Endothelial cell of umbilical vein (primary cell): ENCODE results near the gene SEMA3G. TPM values are rescaled to one million over a fixed set of nuclear protein-coding genes. Genes with fewer than 3 reads are reported as not detected.

ENCODE experiments used
- BruUV-seq: library from RNA; stranded (reverse); fragments of 400-500 nt; replicated peaks from 2 replicates; lab custom pipeline; 2021; lab: Mats Ljungman, UMichigan
- CTCF ChIA-PET: fragments of 300-600, 350-600 bp; sonication (Branson Sonifier 250); formaldehyde crosslinking; loops from one replicate; lab custom pipeline; 2021; ENCODE audit warnings: antibody characterized with exemption, inconsistent platforms; lab: Charles Lee
- POLR2A ChIA-PET: fragments of 300-600, 350-600 bp; sonication (Branson Sonifier 250); formaldehyde crosslinking; loops from one replicate; lab custom pipeline; 2021; ENCODE audit warnings: antibody characterized with exemption, inconsistent platforms; lab: Charles Lee
- DNase-seq: peaks from one replicate; pipeline ENCODE4 v3.0.0-alpha.2; 2011; ENCODE audit warnings: low read depth, low spot score
- FAIRE-seq: peaks from 2 replicates; lab custom pipeline; 2011; peaks lifted over from hg19 to GRCh38; lab: Jason Lieb, UNC
- H2AFZ ChIP-seq: 2 replicates; pipeline ENCODE4 v1.6.0; 2012; ENCODE audit warnings: low read depth, low read length, control low read depth, inconsistent platforms
- H3K27ac ChIP-seq: 2 replicates; pipeline ENCODE4 v1.5.1; 2011; ENCODE audit warnings: low read depth, mild to moderate bottlenecking, control low read depth, low read length, moderate library complexity; ENCODE audit not compliant: insufficient read depth
- H3K27me3 ChIP-seq, 2 experiments: 2 replicates each; pipeline versions ENCODE4 v1.6.0 to v1.6.1; 2011; ENCODE audit warnings: low read length in 2 of 2, mixed read lengths in 1 of 2; ENCODE audit not compliant: control insufficient read depth in 2 of 2, insufficient read depth in 2 of 2
- H3K36me3 ChIP-seq, 2 experiments: 2 replicates in 1 of 2; 3 replicates in 1 of 2; pipeline ENCODE4 v1.5.1; 2011; ENCODE audit warnings: low read length in 2 of 2, mild to moderate bottlenecking in 1 of 2, moderate library complexity in 1 of 2; ENCODE audit not compliant: control insufficient read depth in 2 of 2, insufficient read depth in 2 of 2; ENCODE audit errors: extremely low read depth in 1 of 2
- H3K4me1 ChIP-seq: 3 replicates; pipeline ENCODE4 v1.5.1; 2011; ENCODE audit warnings: mild to moderate bottlenecking, low read length; ENCODE audit not compliant: control insufficient read depth, insufficient read depth; ENCODE audit errors: extremely low read depth
- H3K4me2 ChIP-seq: 2 replicates; pipeline ENCODE4 v1.6.1; 2011; ENCODE audit warnings: low read length, control low read depth, mixed read lengths; ENCODE audit not compliant: insufficient read depth
- H3K4me3 ChIP-seq, 3 experiments: fragments of 200-600 bp in 1 of 3; sonication (generic), shearing (Covaris generic) in 1 of 3; replicated peaks in 1 of 3; 2 replicates each; pipeline ENCODE4 v1.5.1; 2011 to 2016; ENCODE audit warnings: control low read depth in 3 of 3, low read length in 3 of 3, mild to moderate bottlenecking in 2 of 3, inconsistent platforms in 1 of 3, low read depth in 1 of 3, moderate library complexity in 1 of 3; ENCODE audit not compliant: insufficient read depth in 1 of 3
- H3K79me2 ChIP-seq: 2 replicates; pipeline ENCODE4 v1.6.0; 2012; ENCODE audit warnings: low read length, inconsistent platforms; ENCODE audit not compliant: control insufficient read depth, insufficient read depth
- H3K9ac ChIP-seq: replicated peaks from 2 replicates; pipeline ENCODE3; 2011; ENCODE audit warnings: low read length, control low read depth; ENCODE audit not compliant: insufficient read depth; ENCODE audit errors: extremely low read depth
- H3K9me1 ChIP-seq: replicated peaks from 3 replicates; pipeline ENCODE4 v1.6.0; 2011; ENCODE audit warnings: mild to moderate bottlenecking, low read length; ENCODE audit not compliant: control insufficient read depth, insufficient read depth; ENCODE audit errors: extremely low read depth
- H3K9me3 ChIP-seq: replicated peaks from 2 replicates; pipeline ENCODE4 v1.5.1; 2012; ENCODE audit warnings: low read length, inconsistent platforms; ENCODE audit not compliant: control insufficient read depth, insufficient read depth
- H4K20me1 ChIP-seq: replicated peaks from 2 replicates; pipeline ENCODE3; 2011; ENCODE audit warnings: mild to moderate bottlenecking, low read length; ENCODE audit not compliant: control insufficient read depth, insufficient read depth; ENCODE audit errors: extremely low read depth
- CTCF ChIP-seq, 2 donors: IDR thresholded peaks; 1 replicate in 1 of 2; 2 replicates in 1 of 2; pipeline ENCODE4 v1.5.1; 2011; ENCODE audit warnings: low read length in 2 of 2, mild to moderate bottlenecking in 2 of 2, moderate library complexity in 2 of 2, control low read depth in 1 of 2, inconsistent platforms in 1 of 2, low read depth in 1 of 2; ENCODE audit not compliant: insufficient read depth in 1 of 2; ENCODE audit errors: extremely low read depth in 1 of 2
- EZH2 ChIP-seq: IDR thresholded peaks from 2 replicates; pipeline ENCODE4 v1.6.1; 2012; ENCODE audit warnings: borderline replicate concordance, low read depth, mild to moderate bottlenecking, moderate library complexity, low read length, inconsistent platforms; ENCODE audit not compliant: severe bottlenecking
- FOS ChIP-seq: IDR thresholded peaks from 2 replicates; pipeline ENCODE4 v1.6.1; 2011; ENCODE audit warnings: mild to moderate bottlenecking, low read length, moderate library complexity, borderline replicate concordance; ENCODE audit not compliant: insufficient read depth
- GATA2 ChIP-seq: IDR thresholded peaks from 2 replicates; pipeline ENCODE4 v1.7.0; 2011; ENCODE audit warnings: low read depth, mild to moderate bottlenecking, moderate library complexity, mixed read lengths, low read length; ENCODE audit not compliant: insufficient read length, insufficient read depth
- JUN ChIP-seq: IDR thresholded peaks from 2 replicates; pipeline ENCODE4 v1.6.1; 2011; ENCODE audit warnings: borderline replicate concordance, low read depth; ENCODE audit not compliant: insufficient read length, insufficient read depth
- MAX ChIP-seq: IDR thresholded peaks from 2 replicates; pipeline ENCODE4 v1.6.1; 2011; ENCODE audit not compliant: insufficient read depth, insufficient read length
- MYC ChIP-seq: IDR thresholded peaks from one replicate; pipeline ENCODE4 v1.6.1; 2011; ENCODE audit warnings: mild to moderate bottlenecking, low read depth, low read length
- POLR2A ChIP-seq: IDR thresholded peaks from 2 replicates; pipeline ENCODE4 v1.6.1; 2012; ENCODE audit warnings: low read depth, mild to moderate bottlenecking, control low read depth, low read length
- POLR2AphosphoS5 ChIP-seq: IDR thresholded peaks from 2 replicates; pipeline ENCODE4 v1.6.1; 2012; ENCODE audit warnings: low read depth, mild to moderate bottlenecking, control low read depth, low read length, moderate library complexity; ENCODE audit not compliant: insufficient read depth
- dilution Hi-C: fragments of 300-500 bp; cut with MboI; formaldehyde crosslinking; loops from one replicate; pipeline ENCODE4 v1.15.0; 2019; ENCODE audit warnings: low sequenced_read_pairs; ENCODE audit not compliant: extremely low pct_ligation_motif_present
- intact Hi-C: fragments of 100-400 bp; cut with micrococcal nuclease; formaldehyde crosslinking; loops from one replicate; pipeline ENCODE4 v1.10.0; 2022
- polyA plus RNA-seq, 4 experiments: library from polyadenylated mRNA; depleted of rRNA in 3 of 4; stranded (reverse) in 3 of 4; unstranded in 1 of 4; fragments of >200 nt; gene quantifications; 2 replicates each; pipeline versions ENCODE4 v1.2.1 to v1.2.3, GENCODE V29; 2011 to 2012; ENCODE audit warnings: missing spikeins in 1 of 4
- total RNA-seq: library from RNA; stranded (reverse); gene quantifications from 2 replicates; pipeline ENCODE4 v1.2.3, GENCODE V29; 2021

The SEMA3G gene
- total and polyA plus RNA-seq, 2 donors (not counting 3 experiments of a cell fraction or from before 2014, with no cell fraction given): 22.6 to 27.9 TPM

GRCh38 chr3:52484680-52485461 lies 40.0 kb upstream of the SEMA3G start:
- Histone ChIP-seq H3K27ac (no peak overlapping the region), H4K20me1 (no peaks in the 10 kb centered on the region), H3K27me3 (no peaks in the 10 kb centered on the region), H2AFZ (no peak overlapping the region), H3K79me2 (no peaks in the 10 kb centered on the region), H3K4me1 (peaks cover 8% of the 10 kb centered on the region), H3K9me3 (no peaks in the 10 kb centered on the region), H3K9me1 (no peaks in the 10 kb centered on the region), H3K4me3 (no peak overlapping the region), H3K36me3 (peaks cover 8 to 80% of the 10 kb centered on the region in 2 experiments), H3K9ac (no peak overlapping the region), H3K4me2 (no peak overlapping the region)
- intact Hi-C loops: no loop called here
- no peak for TF ChIP-seq MAX
- no peak for TF ChIP-seq JUN
- TF ChIP-seq FOS: no peak
- no peak for TF ChIP-seq POLR2AphosphoS5
- no peak for TF ChIP-seq GATA2
- no peak for TF ChIP-seq EZH2
- no peak for TF ChIP-seq MYC
- no peak for TF ChIP-seq POLR2A
- no peak for TF ChIP-seq CTCF (IDR thresholded peaks at IDR 0.05; ENCODE audit: extremely low read depth in 1 of 2, insufficient read depth in 1 of 2, low read depth in 1 of 2, low read length in 2 of 2)
- FAIRE-seq: no peak
- no peak for DNase-seq
- CTCF ChIA-PET: interaction anchor here (2.1 kb wide), 1 partner anchor 10 kb away, joined by 8 read pairs; the partner anchor contains the start of gene STAB1
- dilution Hi-C loops: no loop called here
- BruUV-seq: no TSS peak
- POLR2A ChIA-PET: no interaction called here
